Heart right ventricle (tissue), 16 donors: ENCODE results near the gene LCE1F. TPM values are rescaled to one million over a fixed set of nuclear protein-coding genes. Genes with fewer than 3 reads are reported as not detected.

Source experiments
- ATAC-seq, 8 donors: fragments of 200-7000 bp; cut with Tn5 transposase; one replicate each; pipeline ENCODE4 v1.9.1; 2020; ENCODE audit warnings: mild to moderate bottlenecking in 8 of 8, moderate library complexity in 8 of 8, moderate number of reproducible peaks in 1 of 8
- DNase-seq, 2 donors: peaks; one replicate each; pipeline ENCODE4 v3.0.0-alpha.2; 2020
- H3K27ac ChIP-seq, 10 donors: fragments of 200-600 bp; sonication (generic) in 2 of 10; one replicate each; pipeline versions ENCODE4 v1.5.0 to v1.8.0; 2020 to 2022; ENCODE audit warnings: mild to moderate bottlenecking in 3 of 10
- H3K27me3 ChIP-seq, 7 donors: fragments of 200-600 bp; one replicate each; pipeline ENCODE4 v1.8.0; 2021 to 2022; ENCODE audit warnings: mild to moderate bottlenecking in 2 of 7
- H3K36me3 ChIP-seq, 9 donors: fragments of 200-600 bp; sonication (generic) in 1 of 9; one replicate each; pipeline versions ENCODE4 v1.5.0 to v1.8.0; 2020 to 2022; ENCODE audit warnings: mild to moderate bottlenecking in 2 of 9
- H3K4me1 ChIP-seq, 9 donors: fragments of 200-600 bp; sonication (generic) in 1 of 9; one replicate each; pipeline versions ENCODE4 v1.5.0 to v1.8.0; 2020 to 2022; ENCODE audit warnings: mild to moderate bottlenecking in 4 of 9
- H3K4me3 ChIP-seq, 10 donors: fragments of 200-600 bp; sonication (generic) in 2 of 10; one replicate each; pipeline versions ENCODE4 v1.5.0 to v1.8.0; 2020 to 2022; ENCODE audit warnings: mild to moderate bottlenecking in 7 of 10, moderate library complexity in 2 of 10
- H3K9me3 ChIP-seq, 11 donors: fragments of 200-600 bp in 10 of 11; sonication (generic) in 2 of 11; one replicate each; pipeline versions ENCODE4 v1.5.0 to v1.8.0; 2013 to 2022; ENCODE audit warnings: mild to moderate bottlenecking in 2 of 11, control low read depth in 1 of 11, moderate library complexity in 1 of 11
- WGBS, 2 donors: extraction: QIAGEN DNeasy Blood & Tissue Kit; methylation state at CpG; one replicate each; pipeline ENCODE4 v1.1.7; 2013; ENCODE audit warnings: inconsistent platforms in 1 of 2; 5-methylcytosine and 5-hydroxymethylcytosine counted together
- intact Hi-C, 10 donors: fragments of 100-400 bp; cut with DNase I; formaldehyde crosslinking; loops; one replicate each; pipeline versions ENCODE4 v1.11.1 to v1.14.2; 2022
- polyA plus RNA-seq, 2 donors: library from polyadenylated mRNA; stranded (reverse); fragments of 200-250 nt; gene quantifications; one replicate each; pipeline ENCODE4 v1.2.3, GENCODE V29; 2013
- total RNA-seq, 10 donors: library from RNA; stranded (reverse); fragmentation: NEBNext Ultra II Directional in 3 of 10; extraction: Animal tissue kit (Norgen Biotek cat#: 25700) in 3 of 10; gene quantifications; one replicate each; pipeline versions ENCODE4 v1.2.1 to v1.2.4, GENCODE V29; 2021 to 2023
- TF ChIP-seq, protein P1 (sequence below), 9 donors: fragments of 200-600 bp; sonication (generic) in 2 of 9; IDR thresholded peaks; one replicate each; pipeline versions ENCODE4 v1.5.0 to v1.8.0; 2021 to 2022; ENCODE audit warnings: antibody characterized with exemption in 9 of 9, mild to moderate bottlenecking in 5 of 9, moderate library complexity in 1 of 9
- donor health status: Arrhythmogenic right ventricular cardiomyopathy.
- donor health status: ischemic (EF 13 %, LVEDD 7.1; RV severe dilation, severe dysfunction).
- donor health status: healthy with polysubstance abuse.
- donor health status: DM: no; HTN: yes; CAD: no.
- donor health status: DM: no; HTN: no; CAD: no.
- donor health status: ischemic (EF 25% LVEDD 6.9; RV normal size, moderate dysfunction).
- donor health status: ischemic (EF 25% LVEDD 5.7; RV mildly dilated, moderate dysfunction).
- donor health status: healthy.
- donor health status: DM: yes; HTN: yes; CAD: no.
- donor health status: Ischemic cardiomyopathy.
- donor health status: ischemic (EF 35%, LVEDD 5.7; RV mildly dilated, moderate dysfunction).
- donor health status: nonischemic (EF 11% LVEDD 7.7; RV severe dilation, severe dysfunction).
- donor health status: DM: yes; HTN: yes; CAD: no.
- donor health status: PGD.
- donor health status: ischemic (EF 29% LVEDD 5.4; RV normal size, mild dysfunction).
- donor health status: nonischemic (EF 23%, LVEDD 6.1; RV moderate dilation, normal function).

The LCE1F gene
- total and polyA plus RNA-seq, 12 donors, result not detected

DNA sequence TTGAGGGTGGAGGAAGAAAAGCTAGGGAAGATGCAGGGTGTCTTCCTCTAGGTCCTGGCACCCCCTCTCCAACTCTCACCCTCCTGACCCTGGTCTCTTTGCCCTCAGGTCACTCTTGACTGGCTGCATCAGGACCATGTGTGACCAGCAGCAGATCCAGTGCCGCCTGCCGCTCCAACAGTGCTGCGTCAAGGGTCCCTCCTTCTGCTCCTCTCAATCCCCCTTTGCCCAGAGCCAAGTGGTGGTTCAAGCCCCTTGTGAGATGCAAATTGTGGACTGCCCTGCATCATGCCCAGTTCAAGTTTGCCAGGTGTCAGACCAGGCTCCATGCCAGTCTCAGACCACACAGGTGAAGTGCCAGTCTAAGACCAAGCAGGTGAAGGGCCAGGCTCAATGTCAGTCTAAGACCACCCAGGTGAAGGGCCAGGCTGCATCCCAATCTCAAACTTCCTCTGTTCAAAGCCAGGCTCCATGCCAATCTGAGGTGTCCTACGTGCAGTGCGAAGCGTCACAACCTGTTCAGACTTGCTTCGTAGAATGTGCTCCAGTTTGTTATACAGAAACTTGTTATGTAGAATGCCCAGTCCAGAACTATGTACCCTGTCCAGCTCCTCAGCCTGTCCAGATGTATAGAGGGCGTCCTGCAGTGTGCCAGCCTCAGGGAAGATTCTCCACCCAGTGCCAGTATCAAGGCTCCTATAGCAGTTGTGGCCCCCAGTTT, 15.3 kb upstream of the LCE1F start:
- intact Hi-C loops, result no loop called here
- TF ChIP-seq, protein P1, sequence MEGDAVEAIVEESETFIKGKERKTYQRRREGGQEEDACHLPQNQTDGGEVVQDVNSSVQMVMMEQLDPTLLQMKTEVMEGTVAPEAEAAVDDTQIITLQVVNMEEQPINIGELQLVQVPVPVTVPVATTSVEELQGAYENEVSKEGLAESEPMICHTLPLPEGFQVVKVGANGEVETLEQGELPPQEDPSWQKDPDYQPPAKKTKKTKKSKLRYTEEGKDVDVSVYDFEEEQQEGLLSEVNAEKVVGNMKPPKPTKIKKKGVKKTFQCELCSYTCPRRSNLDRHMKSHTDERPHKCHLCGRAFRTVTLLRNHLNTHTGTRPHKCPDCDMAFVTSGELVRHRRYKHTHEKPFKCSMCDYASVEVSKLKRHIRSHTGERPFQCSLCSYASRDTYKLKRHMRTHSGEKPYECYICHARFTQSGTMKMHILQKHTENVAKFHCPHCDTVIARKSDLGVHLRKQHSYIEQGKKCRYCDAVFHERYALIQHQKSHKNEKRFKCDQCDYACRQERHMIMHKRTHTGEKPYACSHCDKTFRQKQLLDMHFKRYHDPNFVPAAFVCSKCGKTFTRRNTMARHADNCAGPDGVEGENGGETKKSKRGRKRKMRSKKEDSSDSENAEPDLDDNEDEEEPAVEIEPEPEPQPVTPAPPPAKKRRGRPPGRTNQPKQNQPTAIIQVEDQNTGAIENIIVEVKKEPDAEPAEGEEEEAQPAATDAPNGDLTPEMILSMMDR (IDR thresholded peaks at IDR 0.05), result no peak
- WGBS, 2 donors, result 82 to 83% methylated on average over 8 of the region's 8 CpGs

DNA sequence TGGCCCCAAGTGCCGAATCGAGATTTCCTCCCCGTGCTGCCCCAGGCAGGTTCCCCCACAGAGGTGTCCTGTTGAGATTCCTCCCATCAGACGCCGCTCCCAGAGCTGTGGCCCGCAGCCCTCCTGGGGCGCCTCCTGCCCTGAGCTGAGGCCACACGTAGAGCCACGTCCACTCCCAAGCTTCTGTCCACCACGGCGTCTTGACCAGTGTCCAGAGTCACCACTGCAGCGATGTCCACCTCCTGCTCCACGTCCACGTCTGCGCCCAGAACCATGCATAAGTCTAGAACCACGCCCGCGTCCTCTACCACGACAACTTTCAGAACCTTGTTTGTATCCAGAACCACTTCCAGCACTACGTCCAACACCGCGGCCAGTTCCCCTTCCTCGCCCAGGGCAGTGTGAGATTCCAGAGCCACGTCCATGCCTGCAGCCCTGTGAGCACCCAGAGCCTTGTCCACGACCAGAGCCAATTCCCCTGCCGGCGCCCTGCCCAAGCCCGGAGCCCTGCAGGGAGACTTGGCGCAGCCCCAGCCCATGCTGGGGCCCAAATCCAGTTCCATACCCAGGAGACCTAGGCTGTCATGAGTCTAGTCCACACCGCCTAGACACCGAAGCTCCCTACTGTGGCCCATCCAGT, 14.3 kb upstream of the LCE1F start:
- intact Hi-C loops, result no loop called here
- Histone ChIP-seq H3K36me3 (no peaks in the 10 kb centered on the region), H3K4me3 (no peak overlapping the region), H3K9me3 (no peaks in the 10 kb centered on the region), H3K27me3 (peaks cover 0 to 11% (median 0%) of the 10 kb centered on the region in 7 donors), H3K27ac (no peak overlapping the region), H3K4me1 (no peaks in the 10 kb centered on the region)
- ATAC-seq (peak in 1 of 8 donors; percentile 41), DNase-seq (no peak)
- TF ChIP-seq, protein P1 (IDR thresholded peaks at IDR 0.05), result no peak
- WGBS, 2 donors, result 90 to 91% methylated on average over 31 of the region's 31 CpGs

More for the DNA sequence above, 15.3 kb upstream of the LCE1F start:
- ATAC-seq, result no peak
- Histone ChIP-seq H3K4me3 (no peak overlapping the region), H3K9me3 (no peaks in the 10 kb centered on the region), H3K27ac (no peak overlapping the region), H3K27me3 (peaks cover 0 to 14% (median 3%) of the 10 kb centered on the region in 7 donors), H3K36me3 (no peaks in the 10 kb centered on the region), H3K4me1 (no peaks in the 10 kb centered on the region)
- DNase-seq, result no peak

DNA sequence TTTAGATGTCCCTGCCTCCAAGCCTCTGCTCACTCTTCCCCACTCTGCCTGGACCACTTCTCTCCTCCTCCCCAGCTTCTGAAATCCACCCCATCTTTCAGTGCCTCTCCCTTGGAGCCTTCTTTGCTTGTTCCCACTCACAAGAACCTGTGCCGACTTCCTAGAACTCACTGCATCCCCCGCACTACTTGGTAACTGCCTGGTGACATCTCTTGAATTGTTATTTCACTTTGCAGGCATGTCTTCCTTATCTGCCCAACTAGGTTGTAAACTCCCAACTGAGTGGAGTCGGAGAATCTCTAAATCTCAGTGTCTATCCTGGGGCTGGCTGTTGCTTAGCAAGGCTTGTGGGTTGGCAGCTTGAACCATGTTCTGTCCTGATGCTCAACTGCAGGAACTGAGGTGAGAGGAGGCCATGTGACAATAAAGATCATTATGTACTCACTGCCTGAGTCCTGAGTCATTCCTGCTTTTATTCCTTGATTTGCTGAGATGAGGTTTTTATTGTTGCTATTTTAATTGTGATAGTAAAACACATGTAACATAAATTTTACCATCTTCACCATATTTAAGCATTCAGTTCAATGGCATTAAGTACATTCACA, 13.2 kb upstream of the LCE1F start:
- no peak overlapping the region for H3K27ac ChIP-seq
- ATAC-seq (no peak), DNase-seq (no peak)
- 78 to 83% methylated on average over 3 of the region's 3 CpGs for WGBS, 2 donors
- peaks cover 0 to 16% (median 0%) of the 10 kb centered on the region in 7 donors for H3K27me3 ChIP-seq
- H3K4me1 ChIP-seq, result no peaks in the 10 kb centered on the region
- H3K9me3 ChIP-seq, result no peaks in the 10 kb centered on the region
- intact Hi-C loops, result no loop called here
- TF ChIP-seq, protein P1 (IDR thresholded peaks at IDR 0.05), result no peak
- no peaks in the 10 kb centered on the region for H3K36me3 ChIP-seq
- no peak overlapping the region for H3K4me3 ChIP-seq

DNA sequence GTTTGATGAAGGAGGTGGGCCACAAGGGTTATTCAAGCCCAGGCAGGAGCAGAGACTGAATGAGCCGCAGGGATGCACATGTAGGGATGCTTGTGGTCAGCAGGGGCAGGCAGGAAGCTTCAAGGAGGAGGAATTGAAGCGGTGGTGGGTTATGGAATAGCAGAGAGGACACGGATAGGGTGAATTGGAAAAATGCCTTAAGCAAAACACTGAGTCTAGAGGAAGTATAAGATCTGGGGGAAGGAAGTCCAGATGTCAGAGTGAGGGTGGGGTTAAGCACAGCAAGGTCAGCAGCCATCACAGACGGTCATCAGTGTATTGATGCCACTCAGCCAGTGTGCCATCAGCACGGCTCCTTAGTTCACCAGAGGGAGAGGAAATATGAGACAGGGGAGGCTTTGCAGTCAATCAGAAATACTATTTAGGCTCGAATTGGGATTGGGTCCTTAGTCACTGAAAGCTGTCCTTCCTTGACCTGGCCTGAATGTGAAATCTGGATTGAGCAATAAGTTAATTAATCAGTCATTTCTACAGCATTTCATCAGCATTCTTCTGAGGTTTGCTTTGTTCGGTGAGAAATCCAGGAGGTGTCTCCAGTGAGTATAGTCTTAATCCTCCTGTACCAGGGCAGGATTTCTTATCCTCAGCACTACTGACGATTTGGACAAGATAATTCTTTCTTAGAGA, 6.0 kb upstream of the LCE1F start:
- intact Hi-C loops, result no loop called here
- no peak for ATAC-seq
- WGBS, 2 donors, result 48 to 49% methylated on average over 8 of the region's 8 CpGs
- Histone ChIP-seq H3K4me1 (no peaks in the 10 kb centered on the region), H3K4me3 (no peak overlapping the region), H3K27ac (no peak overlapping the region), H3K27me3 (peaks cover 0 to 7% (median 0%) of the 10 kb centered on the region in 7 donors), H3K36me3 (no peaks in the 10 kb centered on the region), H3K9me3 (peaks cover 0 to 3% (median 0%) of the 10 kb centered on the region in 11 donors)
- DNase-seq, result no peak
- TF ChIP-seq, protein P1 (IDR thresholded peaks at IDR 0.05), result no peak
